Kidney tubule cell (primary cell): ENCODE data around the gene TAGLN3.
A peak's percentile ranks its signal among the peaks of the same experiment; 100 is the strongest.

Experiments
- DNase-seq: peaks from one replicate; pipeline ENCODE4 v3.0.0-alpha.2; 2018; ENCODE audit warnings: low spot score

TAGLN3 gene

DNA sequence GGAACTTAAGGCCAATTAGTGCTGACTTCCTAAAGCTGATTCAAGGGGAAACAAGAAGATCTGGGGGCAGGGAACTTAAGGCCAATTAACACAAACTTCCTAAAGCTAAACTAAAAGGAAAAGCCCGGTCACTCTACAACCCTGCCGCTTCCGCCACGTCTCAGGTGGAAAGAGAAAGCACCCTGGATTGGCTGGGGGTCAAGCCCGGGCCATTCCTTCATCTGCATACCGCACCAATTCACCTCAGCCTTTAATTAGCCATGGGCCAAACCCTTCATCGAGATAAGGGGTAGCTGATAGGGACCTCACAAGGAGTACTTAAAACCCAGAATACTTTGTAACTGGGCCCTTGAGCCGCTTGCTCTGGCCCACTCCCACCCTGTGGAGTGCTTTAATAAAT, 50.2 kb downstream of the TAGLN3 start:
- DNase-seq, result no peak

GRCh38 chr3:112053229-112053628, 54.5 kb downstream of the TAGLN3 start:
- no peak for DNase-seq

GRCh38 chr3:112056451-112056929, 57.8 kb downstream of the TAGLN3 start:
- peak; percentile 39 for DNase-seq

DNA sequence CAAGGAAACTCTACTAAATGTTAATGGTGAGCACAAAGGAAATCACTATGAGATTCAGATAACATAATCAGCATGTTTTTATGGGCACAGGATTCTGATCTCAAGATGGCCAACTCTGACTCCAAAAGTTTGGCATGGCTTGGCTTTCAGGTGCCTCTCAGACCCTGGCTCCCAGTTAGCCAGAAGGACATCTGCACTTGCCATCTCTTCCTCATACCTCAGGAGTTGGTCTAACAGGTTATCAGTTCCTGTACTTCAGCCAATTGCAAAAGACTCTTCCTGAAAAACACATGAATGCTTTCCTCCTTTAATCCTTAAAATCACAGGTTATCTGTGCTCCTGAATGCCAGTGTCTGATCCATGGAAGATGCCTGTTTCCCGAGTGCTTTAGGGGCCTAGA, 60.8 kb downstream of the TAGLN3 start:
- no peak for DNase-seq

- peak; percentile 59 for DNase-seq
These were observed 62.4 kb downstream of the TAGLN3 start for GRCh38 chr3:112061152-112061551.
